Ascending aorta (tissue), 2 donors: ENCODE results near the gene RAD54L. TPM values are rescaled to one million over a fixed set of nuclear protein-coding genes. Genes with fewer than 3 reads are reported as not detected.
"Not testable (repeated sequence)": the region's sequence is repeated elsewhere in the genome, so short reads cannot be mapped to it uniquely, and the experiment has no call there.

Experiments used
- DNase-seq, 2 donors: peaks; one replicate each; pipeline ENCODE4 v3.0.0-alpha.2; 2019; ENCODE audit warnings: low spot score in 2 of 2
- H3K27ac ChIP-seq, 2 donors: fragments of 200-600 bp; sonication (generic); one replicate each; pipeline ENCODE4 v1.5.1; 2016 to 2017; ENCODE audit warnings: mild to moderate bottlenecking in 1 of 2
- H3K27me3 ChIP-seq: fragments of 200-600 bp; sonication (generic); one replicate; pipeline ENCODE4 v1.5.1; 2017
- H3K36me3 ChIP-seq, 2 donors: fragments of 200-600 bp; sonication (generic); one replicate each; pipeline ENCODE4 v1.5.1; 2016
- H3K4me1 ChIP-seq, 2 donors: fragments of 200-600 bp; sonication (generic); one replicate each; pipeline ENCODE4 v1.5.1; 2016 to 2017; ENCODE audit warnings: mild to moderate bottlenecking in 1 of 2
- H3K4me3 ChIP-seq, 2 donors: fragments of 200-600 bp; sonication (generic); one replicate each; pipeline ENCODE4 v1.5.1; 2016 to 2017; ENCODE audit warnings: mild to moderate bottlenecking in 1 of 2
- H3K9me3 ChIP-seq, 2 donors: fragments of 200-600 bp; sonication (generic); one replicate each; pipeline ENCODE4 v1.5.1; 2016
- intact Hi-C: fragments of 100-400 bp; cut with DNase I; formaldehyde crosslinking; loops from one replicate; pipeline ENCODE4 v1.15.1; 2023
- total RNA-seq: library from RNA; depleted of rRNA; stranded (reverse); fragments of >200 nt; gene quantifications from one replicate; pipeline ENCODE4 v1.1.0, GENCODE V29; 2016
- TF ChIP-seq, protein P1 (sequence below), 3 experiments: fragments of 200-600 bp in 2 of 3; fragments of 450-650 bp in 1 of 3; sonication (generic) in 2 of 3; IDR thresholded peaks; one replicate each; pipeline ENCODE4 v1.5.1; 2016 to 2019; ENCODE audit warnings: antibody characterized with exemption in 3 of 3, mild to moderate bottlenecking in 1 of 3, moderate library complexity in 1 of 3

The RAD54L gene
- total RNA-seq, 1 donor from 2014 or later, result not detected

DNA sequence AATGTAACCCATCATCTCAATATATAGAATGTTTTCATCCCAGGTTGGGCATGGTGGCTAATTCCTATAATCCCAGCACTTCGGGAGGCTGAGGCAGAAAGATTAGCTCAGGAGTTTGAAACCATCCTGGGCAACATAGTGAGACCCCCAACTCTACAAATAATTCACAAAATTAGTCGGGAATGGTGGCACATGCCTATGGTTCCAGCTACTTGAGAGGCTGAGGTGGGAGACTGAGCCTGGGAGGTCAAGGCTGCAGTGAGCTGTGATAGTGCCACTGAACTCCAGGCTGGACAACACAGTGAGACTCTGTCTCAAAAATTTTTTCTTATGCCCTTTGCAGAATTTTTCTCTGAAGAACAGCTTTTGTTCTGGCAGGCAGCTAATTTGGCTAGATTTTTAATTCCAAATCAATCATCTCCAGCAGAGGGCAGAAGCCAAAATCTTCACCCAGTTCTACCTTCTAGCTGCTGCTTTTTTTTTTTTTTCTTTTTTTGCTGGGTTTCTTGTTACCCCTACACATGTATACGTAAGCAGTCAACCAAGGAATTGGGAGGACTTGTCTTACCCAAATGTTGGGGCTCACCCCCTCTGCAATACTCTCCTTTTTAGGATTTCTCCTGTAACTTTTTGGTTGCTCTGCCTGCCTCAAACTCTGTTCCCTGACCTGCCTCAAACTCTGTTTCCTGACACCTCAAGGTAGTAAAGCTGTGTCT is 2.7 kb upstream of the RAD54L start:
- TF ChIP-seq, protein P1, sequence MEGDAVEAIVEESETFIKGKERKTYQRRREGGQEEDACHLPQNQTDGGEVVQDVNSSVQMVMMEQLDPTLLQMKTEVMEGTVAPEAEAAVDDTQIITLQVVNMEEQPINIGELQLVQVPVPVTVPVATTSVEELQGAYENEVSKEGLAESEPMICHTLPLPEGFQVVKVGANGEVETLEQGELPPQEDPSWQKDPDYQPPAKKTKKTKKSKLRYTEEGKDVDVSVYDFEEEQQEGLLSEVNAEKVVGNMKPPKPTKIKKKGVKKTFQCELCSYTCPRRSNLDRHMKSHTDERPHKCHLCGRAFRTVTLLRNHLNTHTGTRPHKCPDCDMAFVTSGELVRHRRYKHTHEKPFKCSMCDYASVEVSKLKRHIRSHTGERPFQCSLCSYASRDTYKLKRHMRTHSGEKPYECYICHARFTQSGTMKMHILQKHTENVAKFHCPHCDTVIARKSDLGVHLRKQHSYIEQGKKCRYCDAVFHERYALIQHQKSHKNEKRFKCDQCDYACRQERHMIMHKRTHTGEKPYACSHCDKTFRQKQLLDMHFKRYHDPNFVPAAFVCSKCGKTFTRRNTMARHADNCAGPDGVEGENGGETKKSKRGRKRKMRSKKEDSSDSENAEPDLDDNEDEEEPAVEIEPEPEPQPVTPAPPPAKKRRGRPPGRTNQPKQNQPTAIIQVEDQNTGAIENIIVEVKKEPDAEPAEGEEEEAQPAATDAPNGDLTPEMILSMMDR (IDR thresholded peaks at IDR 0.05), result peak in 1 of 3 experiments; percentile 20
- H3K4me3 ChIP-seq, result no peak overlapping the region
- no peaks in the 10 kb centered on the region for H3K9me3 ChIP-seq
- H3K4me1 ChIP-seq, result peaks cover 0 to 13% of the 10 kb centered on the region in 2 donors
- intact Hi-C loops, result loop anchor here (10.0 kb wide), 1 partner anchor 1070 kb away; the partner anchor contains the start of gene STIL
- no peak overlapping the region for H3K27ac ChIP-seq
- H3K27me3 ChIP-seq, result no peaks in the 10 kb centered on the region
- H3K36me3 ChIP-seq, result no peaks in the 10 kb centered on the region
- no peak for DNase-seq

DNA sequence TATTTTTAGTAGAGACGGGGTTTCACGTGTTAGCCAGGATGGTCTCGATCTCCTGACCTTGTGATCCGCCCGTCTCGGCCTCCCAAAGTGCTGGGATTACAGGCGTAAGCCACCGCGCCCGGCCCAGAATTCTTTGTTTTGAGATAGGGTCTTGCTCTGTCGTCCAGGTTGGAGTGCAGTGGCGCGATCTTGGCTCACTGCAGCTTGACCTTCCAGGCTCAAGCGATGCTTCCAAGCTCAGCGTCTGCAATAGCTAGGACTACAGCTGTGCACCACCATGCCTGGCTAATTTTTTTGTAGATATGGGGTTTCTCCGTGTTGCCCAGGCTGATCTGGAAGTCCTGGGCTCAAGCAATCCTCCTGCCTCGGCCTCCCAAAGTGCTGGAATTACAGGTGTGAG is 1.4 kb upstream of the RAD54L start:
- not testable (repeated sequence) for DNase-seq, H3K9me3 ChIP-seq, H3K27me3 ChIP-seq, H3K27ac ChIP-seq, H3K36me3 ChIP-seq, H3K4me3 ChIP-seq
- peaks cover 0 to 13% of the 10 kb centered on the region in 2 donors for H3K4me1 ChIP-seq
- intact Hi-C loops, result loop anchor here (2.0 to 10.0 kb wide), 2 partner anchors 57 to 1069 kb away; partner anchors contain the start of genes LRRC41, STIL and UQCRH

DNA sequence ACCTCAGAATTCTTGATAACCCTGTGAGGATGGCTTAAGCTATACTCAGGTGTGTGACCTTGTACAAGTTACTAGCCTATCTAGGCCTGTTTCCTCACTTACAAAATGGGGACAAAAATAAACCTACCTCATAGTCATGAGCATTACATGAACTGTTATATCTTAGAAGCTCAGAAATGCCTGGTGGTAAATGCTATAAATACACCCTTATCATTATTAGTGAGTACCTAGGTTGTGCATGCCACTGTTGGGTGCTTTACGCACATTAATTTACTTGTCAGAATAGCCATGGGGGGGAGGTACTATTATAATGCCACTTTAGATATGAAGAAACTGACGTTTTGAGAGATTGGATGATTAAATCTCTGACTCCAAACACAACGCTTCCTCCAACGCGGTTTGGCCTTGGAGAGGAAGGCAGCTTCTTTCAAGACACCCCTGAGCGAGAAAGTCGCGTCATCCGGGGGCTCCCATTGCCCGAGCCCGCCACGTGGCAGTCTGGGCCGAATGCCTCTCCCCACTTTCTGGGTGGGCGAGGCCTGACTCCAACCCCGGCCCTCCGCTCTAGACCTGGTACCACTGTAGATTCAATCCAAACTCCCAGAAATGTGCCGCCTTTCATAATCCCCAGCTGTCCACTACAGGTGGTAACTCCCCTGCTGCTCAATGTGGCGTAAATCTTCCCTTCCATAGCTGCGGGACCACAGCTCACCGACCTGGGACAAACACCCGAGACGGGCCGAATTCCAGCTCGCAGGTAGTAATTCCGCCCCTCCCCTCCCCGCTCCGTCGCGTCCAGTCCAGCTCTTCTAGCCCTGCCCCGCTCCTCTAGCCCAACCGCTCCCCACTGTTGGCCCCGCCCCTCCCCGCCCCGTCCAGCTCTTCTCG is 771 bp upstream of the RAD54L start:
- Histone ChIP-seq H3K27me3 (no peaks in the 10 kb centered on the region), H3K4me1 (peaks cover 0 to 13% of the 10 kb centered on the region in 2 donors), H3K36me3 (no peaks in the 10 kb centered on the region), H3K27ac (peak overlapping the region; percentile 64 to 67), H3K4me3 (peak overlapping the region; percentile 75 to 80), H3K9me3 (no peaks in the 10 kb centered on the region)
- intact Hi-C loops, result loop anchor here (1.0 to 10.0 kb wide), 4 partner anchors 56 to 1068 kb away; partner anchors contain the start of genes LRRC41, STIL and UQCRH
- TF ChIP-seq, protein P1 (IDR thresholded peaks at IDR 0.05), result no peak
- DNase-seq, result peak; percentile 12 to 77

DNA sequence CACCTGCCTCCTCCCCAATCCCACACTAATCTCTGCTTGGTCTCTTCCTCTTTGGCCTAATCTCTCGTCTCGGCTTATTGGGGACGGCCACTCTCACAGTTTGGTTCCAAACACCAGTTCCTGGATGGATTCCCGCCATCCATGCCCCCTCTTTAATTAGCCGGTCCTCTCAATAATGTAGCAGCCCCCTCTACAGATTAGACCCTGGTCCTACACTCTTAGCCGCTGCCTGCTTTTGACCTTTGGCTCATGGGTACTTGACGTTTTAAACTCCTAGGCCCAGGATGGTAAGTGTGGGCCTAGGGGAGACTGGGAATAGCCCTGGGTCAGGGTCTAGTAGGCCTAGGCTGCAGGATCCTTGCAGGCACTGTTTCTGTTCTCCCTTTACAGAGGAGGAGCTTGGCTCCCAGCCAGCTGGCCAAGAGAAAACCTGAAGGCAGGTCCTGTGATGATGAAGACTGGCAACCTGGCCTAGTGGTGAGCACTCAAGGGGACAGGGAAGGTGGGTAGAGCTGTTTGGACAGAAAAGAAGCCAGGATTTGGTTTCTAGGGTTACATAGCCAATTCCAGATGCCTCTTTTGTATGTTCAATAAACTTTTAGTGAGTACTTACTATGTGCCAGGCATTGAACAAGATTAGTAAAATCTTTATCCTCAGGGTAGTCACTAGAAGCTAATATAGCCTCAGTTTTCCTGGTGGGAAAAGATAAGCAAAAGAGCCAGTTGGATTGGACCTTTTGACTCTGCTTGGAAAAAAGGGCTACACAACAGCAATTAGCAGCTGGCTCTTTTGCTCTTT is 758 bp downstream of the RAD54L start:
- peaks cover 0 to 13% of the 10 kb centered on the region in 2 donors for H3K4me1 ChIP-seq
- TF ChIP-seq, protein P1 (IDR thresholded peaks at IDR 0.05), result no peak
- no peaks in the 10 kb centered on the region for H3K36me3 ChIP-seq
- intact Hi-C loops, result loop anchor here (10.0 kb wide), 1 partner anchor 1066 kb away; the partner anchor contains the start of gene STIL
- peak overlapping the region; percentile 59 to 74 for H3K4me3 ChIP-seq
- H3K27me3 ChIP-seq, result no peaks in the 10 kb centered on the region
- no peaks in the 10 kb centered on the region for H3K9me3 ChIP-seq
- no peak overlapping the region for H3K27ac ChIP-seq
- DNase-seq, result peak in 1 of 2 donors; percentile 65

DNA sequence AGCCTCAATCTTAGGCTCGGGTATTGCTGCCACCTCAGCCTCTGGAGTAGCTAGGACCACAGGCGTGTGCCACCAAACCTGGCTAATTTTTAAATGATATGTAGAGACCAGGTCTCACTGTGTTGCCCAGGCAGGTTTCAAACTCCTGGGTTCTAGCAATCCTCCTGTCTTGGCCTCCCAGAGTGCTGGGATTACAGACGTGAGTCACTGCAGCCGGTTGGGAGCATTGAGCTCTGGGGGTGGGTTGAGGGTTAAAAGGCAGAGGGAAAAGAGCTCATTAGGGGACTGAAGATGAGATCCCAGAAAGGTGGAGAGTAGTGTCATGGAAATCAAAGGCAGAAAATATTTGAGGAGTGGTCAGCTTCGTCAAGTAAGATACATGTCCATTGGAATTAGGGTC is 7.1 kb downstream of the RAD54L start:
- no peaks in the 10 kb centered on the region for H3K36me3 ChIP-seq

More for the DNA sequence above, 7.1 kb downstream of the RAD54L start:
- TF ChIP-seq, protein P1 (IDR thresholded peaks at IDR 0.05), result no peak
- H3K27me3 ChIP-seq, result no peaks in the 10 kb centered on the region
- H3K4me3 ChIP-seq, result no peak overlapping the region
- intact Hi-C loops, result no loop called here
- no peak overlapping the region for H3K27ac ChIP-seq
- DNase-seq, result no peak
- no peaks in the 10 kb centered on the region for H3K4me1 ChIP-seq
- H3K9me3 ChIP-seq, result no peaks in the 10 kb centered on the region
